Endodermal cell (in vitro differentiated cells): ENCODE measurements around the gene ATP5PB. TPM values are rescaled to one million over a fixed set of nuclear protein-coding genes. Genes with fewer than 3 reads are reported as not detected.

Experiments
- DNase-seq: peaks from one replicate; pipeline ENCODE4 v3.0.0-alpha.2; 2017
- H3K27ac ChIP-seq: 2 replicates; pipeline ENCODE4 v1.5.1; 2013; ENCODE audit warnings: mild to moderate bottlenecking, low read depth, low read length, moderate library complexity
- H3K27me3 ChIP-seq: 2 replicates; pipeline ENCODE4 v1.6.1; 2013; ENCODE audit warnings: mild to moderate bottlenecking, low read length, moderate library complexity; ENCODE audit not compliant: insufficient read depth, control insufficient read depth, poor library complexity, severe bottlenecking
- H3K36me3 ChIP-seq: 2 replicates; pipeline ENCODE4 v1.7.0; 2013; ENCODE audit warnings: mild to moderate bottlenecking, low read length, moderate library complexity; ENCODE audit not compliant: control insufficient read depth, insufficient read depth
- H3K4me1 ChIP-seq: one replicate; pipeline ENCODE4 v1.7.0; 2013; ENCODE audit warnings: low read length; ENCODE audit not compliant: control insufficient read depth, insufficient read depth
- H3K4me3 ChIP-seq: 2 replicates; pipeline ENCODE4 v1.5.1; 2013; ENCODE audit warnings: mild to moderate bottlenecking, low read length, moderate library complexity
- H3K9ac ChIP-seq: 2 replicates; pipeline ENCODE4 v1.6.1; 2013; ENCODE audit warnings: mild to moderate bottlenecking, low read length, moderate library complexity; ENCODE audit not compliant: poor library complexity, severe bottlenecking; ENCODE audit errors: extremely low read depth
- H3K9me3 ChIP-seq: 2 replicates; pipeline ENCODE4 v1.6.1; 2013; ENCODE audit warnings: mild to moderate bottlenecking, low read length, moderate library complexity; ENCODE audit not compliant: control insufficient read depth
- H3K27ac Mint-ChIP-seq: 2 replicates; pipeline ENCODE4 v1.8.0; 2020; ENCODE audit warnings: mixed read lengths
- H3K27me3 Mint-ChIP-seq: 2 replicates; pipeline ENCODE4 v1.8.0; 2021; ENCODE audit warnings: mild to moderate bottlenecking, mixed read lengths; ENCODE audit not compliant: insufficient read depth
- H3K36me3 Mint-ChIP-seq: 2 replicates; pipeline ENCODE4 v1.8.0; 2020; ENCODE audit warnings: low read depth, mixed read lengths
- H3K4me1 Mint-ChIP-seq: 2 replicates; pipeline ENCODE4 v1.8.0; 2020; ENCODE audit warnings: mixed read lengths
- H3K4me3 Mint-ChIP-seq: 2 replicates; pipeline ENCODE4 v1.8.0; 2020; ENCODE audit warnings: mild to moderate bottlenecking, moderate library complexity, mixed read lengths
- H3K9me3 Mint-ChIP-seq: 2 replicates; pipeline ENCODE4 v1.8.0; 2020; ENCODE audit warnings: mild to moderate bottlenecking, mixed read lengths
- WGBS, 2 experiments: methylation state at CpG; one replicate each; pipeline versions ENCODE4 v1.1.5 to v1.1.7; 2013; ENCODE audit warnings: missing lambda C conversion rate in 2 of 2, mixed read lengths in 1 of 2; ENCODE audit not compliant: insufficient coverage in 1 of 2, insufficient read length in 1 of 2; 5-methylcytosine and 5-hydroxymethylcytosine counted together
- total RNA-seq, 2 donors: library from RNA; stranded (reverse); fragmentation: NEBNext Ultra II Directional in 1 of 2; extraction: Animal tissue kit (Norgen Biotek cat#: 25700) in 1 of 2; gene quantifications; 2 replicates in 1 of 2; 3 replicates in 1 of 2; pipeline ENCODE4 v1.2.1, GENCODE V29; 2021
- TF ChIP-seq, protein P1 (sequence below): fragments of 200-600 bp; sonication (generic); conservative IDR thresholded peaks from 2 replicates; pipeline ENCODE4 v1.5.0; 2021; ENCODE audit warnings: antibody characterized with exemption, mild to moderate bottlenecking

Gene ATP5PB
- total RNA-seq, 2 donors from 2014 or later: 165 to 181 TPM

DNA sequence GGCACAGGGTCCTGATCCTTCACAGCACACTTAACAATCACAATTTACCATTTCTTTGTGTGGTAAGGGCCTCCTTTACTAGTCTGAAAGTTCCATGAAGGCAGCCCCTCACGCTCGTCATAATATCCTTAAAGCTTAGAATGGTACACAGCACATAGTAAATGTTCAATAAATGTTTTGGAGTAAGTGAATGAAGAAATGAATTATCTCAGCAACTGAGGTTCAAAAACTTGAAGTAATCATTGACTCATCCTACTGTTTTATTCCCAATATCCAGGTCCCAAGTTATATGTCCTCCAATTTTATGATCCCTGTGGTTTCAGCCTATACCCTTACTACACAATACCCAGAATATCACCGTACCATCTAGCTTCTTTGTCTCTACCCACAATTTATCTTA lies 22.3 kb downstream of the ATP5PB start:
- Mint-ChIP-seq H3K27me3 (no peaks in the 10 kb centered on the region), H3K4me3 (no peak overlapping the region), H3K9me3 (no peaks in the 10 kb centered on the region), H3K36me3 (no peaks in the 10 kb centered on the region), H3K4me1 (no peaks in the 10 kb centered on the region), H3K27ac (no peak overlapping the region)
- Histone ChIP-seq H3K4me3 (no peak overlapping the region), H3K9me3 (no peaks in the 10 kb centered on the region), H3K9ac (no peak overlapping the region), H3K36me3 (no peaks in the 10 kb centered on the region), H3K4me1 (peaks cover 4% of the 10 kb centered on the region), H3K27me3 (no peaks in the 10 kb centered on the region), H3K27ac (no peak overlapping the region)
- TF ChIP-seq, protein P1, sequence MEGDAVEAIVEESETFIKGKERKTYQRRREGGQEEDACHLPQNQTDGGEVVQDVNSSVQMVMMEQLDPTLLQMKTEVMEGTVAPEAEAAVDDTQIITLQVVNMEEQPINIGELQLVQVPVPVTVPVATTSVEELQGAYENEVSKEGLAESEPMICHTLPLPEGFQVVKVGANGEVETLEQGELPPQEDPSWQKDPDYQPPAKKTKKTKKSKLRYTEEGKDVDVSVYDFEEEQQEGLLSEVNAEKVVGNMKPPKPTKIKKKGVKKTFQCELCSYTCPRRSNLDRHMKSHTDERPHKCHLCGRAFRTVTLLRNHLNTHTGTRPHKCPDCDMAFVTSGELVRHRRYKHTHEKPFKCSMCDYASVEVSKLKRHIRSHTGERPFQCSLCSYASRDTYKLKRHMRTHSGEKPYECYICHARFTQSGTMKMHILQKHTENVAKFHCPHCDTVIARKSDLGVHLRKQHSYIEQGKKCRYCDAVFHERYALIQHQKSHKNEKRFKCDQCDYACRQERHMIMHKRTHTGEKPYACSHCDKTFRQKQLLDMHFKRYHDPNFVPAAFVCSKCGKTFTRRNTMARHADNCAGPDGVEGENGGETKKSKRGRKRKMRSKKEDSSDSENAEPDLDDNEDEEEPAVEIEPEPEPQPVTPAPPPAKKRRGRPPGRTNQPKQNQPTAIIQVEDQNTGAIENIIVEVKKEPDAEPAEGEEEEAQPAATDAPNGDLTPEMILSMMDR: no peak
- DNase-seq: no peak
- 100% methylated on average over 3 of the region's 3 CpGs; no CpG with 5 or more reads in 1 of the 2 experiments for WGBS, 2 experiments

DNA sequence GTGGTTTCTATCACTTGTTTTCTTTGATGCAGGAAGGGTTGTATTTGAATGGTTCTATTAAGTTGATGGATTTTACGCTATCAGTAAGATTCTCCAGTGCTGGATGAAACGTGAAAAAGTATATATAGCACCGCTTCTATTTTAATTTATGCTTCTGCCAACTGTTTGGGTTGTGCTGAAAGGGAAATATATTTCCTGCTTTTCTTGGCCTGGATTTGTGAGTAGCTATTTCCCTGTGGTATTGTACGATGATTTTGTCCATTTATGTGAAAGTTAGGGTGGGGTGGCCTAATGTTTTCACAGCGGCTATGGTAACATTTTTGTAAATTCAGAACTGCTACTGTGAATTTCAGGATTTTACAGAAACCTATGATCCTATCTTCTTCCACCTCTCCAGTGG lies 24.8 kb downstream of the ATP5PB start:
- H3K4me3 Mint-ChIP-seq: no peak overlapping the region
- H3K9ac ChIP-seq: no peak overlapping the region

DNA sequence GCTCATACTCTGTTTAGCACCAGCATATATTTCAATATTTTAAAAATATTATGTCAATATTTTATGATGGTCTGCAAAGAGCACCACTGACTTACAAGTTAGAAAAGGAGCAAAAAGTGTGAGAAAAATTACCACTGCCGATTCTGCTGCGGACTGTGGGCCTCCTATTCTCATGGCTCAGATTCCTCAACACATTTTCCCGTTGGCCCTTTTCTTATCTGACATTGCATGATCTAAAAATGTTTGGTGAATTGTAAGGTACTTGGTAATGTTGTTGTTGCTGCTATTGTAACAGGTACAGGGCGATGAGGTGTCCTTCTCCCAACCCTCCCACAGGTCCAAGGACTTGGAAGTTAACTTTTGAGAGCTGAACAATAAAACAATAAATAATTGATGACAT lies 25.3 kb downstream of the ATP5PB start:
- Histone ChIP-seq H3K36me3 (no peaks in the 10 kb centered on the region), H3K9me3 (no peaks in the 10 kb centered on the region), H3K4me3 (no peak overlapping the region), H3K27me3 (no peaks in the 10 kb centered on the region), H3K9ac (no peak overlapping the region), H3K27ac (no peak overlapping the region), H3K4me1 (no peaks in the 10 kb centered on the region)
- no peak for DNase-seq
- Mint-ChIP-seq H3K36me3 (no peaks in the 10 kb centered on the region), H3K27ac (no peak overlapping the region), H3K4me1 (no peaks in the 10 kb centered on the region), H3K27me3 (no peaks in the 10 kb centered on the region), H3K9me3 (no peaks in the 10 kb centered on the region), H3K4me3 (no peak overlapping the region)
- TF ChIP-seq, protein P1: no peak
- 87 to 100% methylated on average over 2 to 4 of the region's 4 CpGs for WGBS, 2 experiments

More for the DNA sequence above, 24.8 kb downstream of the ATP5PB start:
- TF ChIP-seq, protein P1: no peak
- Histone ChIP-seq H3K4me3 (no peak overlapping the region), H3K27me3 (no peaks in the 10 kb centered on the region), H3K27ac (no peak overlapping the region), H3K36me3 (no peaks in the 10 kb centered on the region), H3K4me1 (no peaks in the 10 kb centered on the region), H3K9me3 (no peaks in the 10 kb centered on the region)
- no peaks in the 10 kb centered on the region for H3K27me3 Mint-ChIP-seq
- no peaks in the 10 kb centered on the region for H3K9me3 Mint-ChIP-seq
- DNase-seq: no peak
- H3K4me1 Mint-ChIP-seq: no peaks in the 10 kb centered on the region
- no peaks in the 10 kb centered on the region for H3K36me3 Mint-ChIP-seq
- H3K27ac Mint-ChIP-seq: no peak overlapping the region
- WGBS, 2 experiments: 96 to 100% methylated on average over 4 to 5 of the region's 5 CpGs
